ENCODE measurements around the gene TBCD.

TBCD gene

DNA sequence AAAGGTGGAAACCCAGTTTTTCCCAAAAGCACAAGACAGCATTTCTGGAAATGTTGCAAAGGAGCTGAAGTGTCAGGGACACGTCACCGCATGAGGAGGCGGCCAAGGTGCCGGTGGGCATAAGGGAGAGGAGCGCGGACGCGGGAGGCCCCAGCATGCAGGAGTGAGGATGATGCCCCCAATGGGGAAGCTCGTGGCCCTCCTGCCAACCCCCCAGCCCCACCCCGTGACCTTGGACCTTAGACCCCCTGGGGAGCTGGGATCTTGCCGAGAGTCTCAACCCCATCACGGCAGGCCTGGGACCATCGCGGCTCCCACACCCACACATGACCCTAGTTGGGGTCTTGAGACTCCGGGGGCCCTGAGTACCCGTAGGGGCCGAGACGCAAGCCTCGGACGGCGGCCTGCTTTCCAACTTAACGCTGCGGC is 208.1 kb downstream of the TBCD start:
- ATAC-seq (ENCODE audit: low read depth) (no peak), DNase-seq (ENCODE audit: low spot score) (no peak)
- no peak overlapping the region for H3K4me3 ChIP-seq (ENCODE audit: severe bottlenecking)
- no peaks in the 10 kb centered on the region for H3K4me1 ChIP-seq (ENCODE audit: insufficient read depth, poor library complexity, severe bottlenecking)
- no peaks in the 10 kb centered on the region for H3K27me3 ChIP-seq (ENCODE audit: insufficient read depth, poor library complexity, severe bottlenecking)
- H3K27ac ChIP-seq (ENCODE audit: poor library complexity, severe bottlenecking), result no peak overlapping the region
- H3K9me3 ChIP-seq (ENCODE audit: severe bottlenecking), result peaks cover 3% of the 10 kb centered on the region
- TF ChIP-seq, protein P1, sequence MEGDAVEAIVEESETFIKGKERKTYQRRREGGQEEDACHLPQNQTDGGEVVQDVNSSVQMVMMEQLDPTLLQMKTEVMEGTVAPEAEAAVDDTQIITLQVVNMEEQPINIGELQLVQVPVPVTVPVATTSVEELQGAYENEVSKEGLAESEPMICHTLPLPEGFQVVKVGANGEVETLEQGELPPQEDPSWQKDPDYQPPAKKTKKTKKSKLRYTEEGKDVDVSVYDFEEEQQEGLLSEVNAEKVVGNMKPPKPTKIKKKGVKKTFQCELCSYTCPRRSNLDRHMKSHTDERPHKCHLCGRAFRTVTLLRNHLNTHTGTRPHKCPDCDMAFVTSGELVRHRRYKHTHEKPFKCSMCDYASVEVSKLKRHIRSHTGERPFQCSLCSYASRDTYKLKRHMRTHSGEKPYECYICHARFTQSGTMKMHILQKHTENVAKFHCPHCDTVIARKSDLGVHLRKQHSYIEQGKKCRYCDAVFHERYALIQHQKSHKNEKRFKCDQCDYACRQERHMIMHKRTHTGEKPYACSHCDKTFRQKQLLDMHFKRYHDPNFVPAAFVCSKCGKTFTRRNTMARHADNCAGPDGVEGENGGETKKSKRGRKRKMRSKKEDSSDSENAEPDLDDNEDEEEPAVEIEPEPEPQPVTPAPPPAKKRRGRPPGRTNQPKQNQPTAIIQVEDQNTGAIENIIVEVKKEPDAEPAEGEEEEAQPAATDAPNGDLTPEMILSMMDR (IDR thresholded peaks at IDR 0.05; ENCODE audit: poor library complexity, severe bottlenecking), result no peak
- no peaks in the 10 kb centered on the region for H3K36me3 ChIP-seq (ENCODE audit: low read depth)

DNA sequence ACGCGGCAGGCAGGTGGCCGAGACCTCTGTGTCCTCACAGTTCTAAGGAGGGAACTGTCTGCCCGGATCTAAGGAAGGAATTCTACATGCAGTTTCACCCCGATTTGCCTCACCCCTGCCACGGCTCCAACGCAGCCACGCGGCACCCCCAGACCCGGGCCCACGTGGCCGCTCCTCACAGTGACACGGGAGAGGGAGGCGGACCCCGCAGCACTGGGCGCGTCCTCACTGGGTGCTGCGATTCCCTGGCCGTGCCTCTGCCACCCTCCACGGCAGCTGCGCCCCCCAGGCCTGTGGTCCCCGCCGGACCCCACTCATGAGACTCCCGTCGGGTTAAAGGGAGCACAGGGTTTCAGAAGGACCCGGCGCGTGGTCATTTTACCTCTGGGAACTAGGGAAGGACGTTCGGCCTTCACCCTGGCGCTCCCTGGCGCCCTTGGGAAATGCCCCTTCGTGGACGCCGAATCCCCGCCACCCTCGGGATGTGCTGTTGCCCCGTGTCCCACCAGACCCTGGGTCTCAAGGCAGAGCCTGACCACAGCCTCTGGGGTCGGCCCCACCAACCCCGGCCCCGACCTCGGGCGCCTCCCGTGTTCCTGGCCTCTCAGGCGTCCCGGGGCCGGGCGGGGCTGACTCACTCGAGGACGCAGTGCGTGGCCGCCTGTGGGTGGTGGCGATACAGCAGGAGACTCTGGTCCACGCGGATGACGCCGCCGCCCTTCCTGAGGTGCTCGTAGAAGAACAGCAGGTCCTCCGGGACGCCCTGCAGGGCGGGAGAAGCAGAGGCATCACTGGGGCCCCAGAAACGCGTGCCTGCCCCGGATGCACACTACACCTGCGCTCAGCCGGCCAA is 208.8 kb downstream of the TBCD start:
- Histone ChIP-seq H3K9me3 (ENCODE audit: severe bottlenecking) (peaks cover under 1% of the 10 kb centered on the region), H3K4me1 (ENCODE audit: insufficient read depth, poor library complexity, severe bottlenecking) (no peaks in the 10 kb centered on the region), H3K4me3 (ENCODE audit: severe bottlenecking) (no peak overlapping the region), H3K27me3 (ENCODE audit: insufficient read depth, poor library complexity, severe bottlenecking) (no peaks in the 10 kb centered on the region), H3K36me3 (ENCODE audit: low read depth) (no peaks in the 10 kb centered on the region), H3K27ac (ENCODE audit: poor library complexity, severe bottlenecking) (no peak overlapping the region)
- no peak for ATAC-seq (ENCODE audit: low read depth)
- TF ChIP-seq, protein P1 (IDR thresholded peaks at IDR 0.05; ENCODE audit: poor library complexity, severe bottlenecking), result no peak
- DNase-seq (ENCODE audit: low spot score), result peak; percentile 70

DNA sequence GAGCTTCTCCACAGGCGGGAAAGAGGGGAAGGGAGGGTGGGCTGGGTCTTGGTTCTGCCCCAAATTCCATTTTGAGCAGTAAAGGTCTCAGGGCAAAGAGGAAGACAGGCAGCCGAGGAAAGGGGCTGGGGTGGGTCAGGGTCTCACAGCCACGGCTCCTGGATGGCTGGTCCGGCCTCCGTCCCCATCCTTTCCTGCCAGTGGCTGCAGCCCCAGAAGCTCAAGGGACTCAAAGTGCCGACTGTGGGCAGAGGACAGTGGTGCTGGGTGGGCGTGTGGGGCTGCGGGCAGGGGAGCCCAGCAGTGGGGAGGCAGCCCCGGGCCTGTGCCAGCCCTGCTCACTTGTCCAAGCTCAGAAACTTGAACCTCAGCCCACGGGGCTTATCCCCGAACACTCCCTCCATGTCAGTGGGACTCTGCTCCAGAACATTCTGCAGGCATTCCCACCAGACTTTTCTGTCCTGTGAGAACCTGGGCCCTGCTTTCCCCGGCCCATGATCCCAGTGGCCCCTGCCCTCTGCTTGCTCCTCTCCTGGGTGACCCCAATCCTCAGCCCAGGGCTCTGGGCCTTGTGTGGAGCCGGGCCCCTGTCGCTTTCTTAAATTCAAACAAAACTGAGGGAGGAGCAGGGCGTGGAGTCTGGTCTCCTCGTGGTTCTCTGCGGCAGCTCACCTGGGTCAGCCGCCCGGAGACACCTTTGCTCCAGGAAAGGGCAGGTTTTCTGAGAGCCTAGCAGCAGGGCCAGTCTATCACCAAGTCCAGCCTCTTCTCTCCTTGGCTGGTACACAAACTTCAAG is 209.7 kb downstream of the TBCD start:
- H3K4me3 ChIP-seq (ENCODE audit: severe bottlenecking), result no peak overlapping the region
- no peaks in the 10 kb centered on the region for H3K9me3 ChIP-seq (ENCODE audit: severe bottlenecking)
- no peak overlapping the region for H3K27ac ChIP-seq (ENCODE audit: poor library complexity, severe bottlenecking)
- TF ChIP-seq, protein P1 (IDR thresholded peaks at IDR 0.05; ENCODE audit: poor library complexity, severe bottlenecking), result no peak
- H3K27me3 ChIP-seq (ENCODE audit: insufficient read depth, poor library complexity, severe bottlenecking), result no peaks in the 10 kb centered on the region
- no peaks in the 10 kb centered on the region for H3K4me1 ChIP-seq (ENCODE audit: insufficient read depth, poor library complexity, severe bottlenecking)
- no peak for ATAC-seq (ENCODE audit: low read depth)
- H3K36me3 ChIP-seq (ENCODE audit: low read depth), result no peaks in the 10 kb centered on the region
- no peak for DNase-seq (ENCODE audit: low spot score)

DNA sequence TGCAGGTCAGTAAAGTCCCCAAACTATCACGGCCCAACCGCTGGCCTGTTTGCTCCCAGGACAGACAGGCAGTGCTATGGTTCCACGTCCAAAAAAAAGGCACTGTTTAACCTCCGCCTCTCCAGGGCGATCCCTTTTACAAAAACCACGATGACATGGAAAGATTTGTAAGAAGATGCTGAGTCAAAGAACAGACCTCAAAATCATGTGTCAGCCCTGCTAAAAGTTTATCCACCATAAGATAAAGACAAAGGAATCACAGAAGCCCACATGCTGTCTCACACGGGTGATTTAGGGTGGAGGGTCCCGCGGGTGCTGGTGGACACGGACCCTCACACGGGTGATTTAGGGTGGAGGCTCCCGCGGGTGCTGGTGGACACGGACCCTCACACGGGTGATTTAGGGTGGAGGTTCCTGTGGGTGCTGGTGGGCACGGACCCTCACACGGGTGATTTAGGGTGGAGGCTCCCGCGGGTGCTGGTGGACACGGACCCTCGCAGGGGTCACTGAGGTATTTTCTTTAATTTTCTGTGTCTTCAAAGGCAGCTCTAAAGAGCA is 210.4 kb downstream of the TBCD start:
- H3K36me3 ChIP-seq (ENCODE audit: low read depth), result no peaks in the 10 kb centered on the region
- ATAC-seq (ENCODE audit: low read depth) (no peak), DNase-seq (ENCODE audit: low spot score) (no peak)
- H3K4me3 ChIP-seq (ENCODE audit: severe bottlenecking), result no peak overlapping the region
- no peaks in the 10 kb centered on the region for H3K27me3 ChIP-seq (ENCODE audit: insufficient read depth, poor library complexity, severe bottlenecking)
- TF ChIP-seq, protein P1 (IDR thresholded peaks at IDR 0.05; ENCODE audit: poor library complexity, severe bottlenecking), result no peak
- no peaks in the 10 kb centered on the region for H3K4me1 ChIP-seq (ENCODE audit: insufficient read depth, poor library complexity, severe bottlenecking)
- H3K9me3 ChIP-seq (ENCODE audit: severe bottlenecking), result no peaks in the 10 kb centered on the region
- no peak overlapping the region for H3K27ac ChIP-seq (ENCODE audit: poor library complexity, severe bottlenecking)

Measured in RWPE2 (cell line).